GM06990 (cell line): Measurements from ENCODE around the gene KIAA1671.

Experiments
- DNase-seq: peaks from one replicate; pipeline ENCODE4 v3.0.0-alpha.2; 2011; ENCODE audit not compliant: insufficient read length; ENCODE audit errors: extremely low read depth
- H3K27me3 ChIP-seq: replicated peaks from 2 replicates; pipeline ENCODE4 v1.6.0; 2011; ENCODE audit warnings: low read length; ENCODE audit not compliant: control insufficient read depth, insufficient read depth
- H3K36me3 ChIP-seq: 2 replicates; pipeline ENCODE4 v1.5.1; 2011; ENCODE audit warnings: low read length; ENCODE audit not compliant: control insufficient read depth, insufficient read depth
- H3K4me3 ChIP-seq: replicated peaks from 2 replicates; pipeline ENCODE4 v1.5.1; 2011; ENCODE audit warnings: low read depth, mild to moderate bottlenecking, control low read depth, low read length
- TF ChIP-seq, protein P1 (sequence below): IDR thresholded peaks from 2 replicates; pipeline ENCODE4 v1.5.1; 2011; ENCODE audit warnings: low read length, control low read depth, mild to moderate bottlenecking, inconsistent platforms; ENCODE audit not compliant: insufficient read depth, poor library complexity, severe bottlenecking

Gene KIAA1671

DNA sequence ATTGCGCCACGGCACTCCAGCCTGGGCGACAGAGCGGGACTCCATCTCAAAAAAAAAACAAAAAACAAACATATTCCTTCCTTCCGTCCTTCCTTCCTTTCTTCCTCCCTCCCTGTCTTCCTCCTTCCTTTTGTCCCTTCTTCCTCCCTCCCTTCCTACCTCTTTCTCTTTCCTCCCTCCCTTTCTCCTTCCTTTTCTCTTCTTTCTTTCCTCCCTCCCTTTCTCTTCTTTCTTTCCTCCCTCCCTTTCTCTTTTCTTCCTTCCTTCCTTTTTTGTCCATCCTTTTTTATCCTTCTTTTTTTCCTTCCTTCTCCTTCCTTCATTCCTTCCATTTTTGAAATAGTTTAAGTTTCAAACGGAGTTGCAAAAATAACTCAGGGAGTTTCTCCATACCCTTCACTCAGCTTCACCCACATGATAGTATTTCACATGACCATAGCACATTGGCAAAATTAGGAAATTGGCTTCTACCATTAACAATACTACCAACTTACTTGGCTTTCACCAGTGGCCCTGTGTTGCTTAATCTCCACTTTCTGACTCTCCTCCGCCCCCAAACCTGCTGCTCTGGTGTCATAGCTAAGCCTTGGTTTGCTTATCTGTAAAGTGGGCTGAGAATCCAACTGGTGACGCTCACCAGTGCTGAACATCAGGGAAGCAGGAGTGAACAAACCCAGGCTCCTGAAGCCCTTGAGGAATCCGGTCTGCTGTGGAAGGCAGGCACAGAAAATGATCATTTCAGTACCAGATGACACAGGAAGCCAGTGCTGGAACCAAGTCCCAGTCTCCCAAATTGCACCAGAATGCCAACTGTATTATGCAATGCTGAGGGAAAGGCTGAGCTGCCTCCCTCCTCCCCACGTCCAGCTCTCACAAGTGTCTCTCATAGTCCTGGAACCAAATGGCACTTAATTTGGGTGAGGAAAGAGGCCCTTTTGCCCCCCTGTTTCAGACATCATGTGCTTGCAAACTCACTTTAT, 229.9 kb downstream of the KIAA1671 start:
- DNase-seq: no peak
- TF ChIP-seq, protein P1, sequence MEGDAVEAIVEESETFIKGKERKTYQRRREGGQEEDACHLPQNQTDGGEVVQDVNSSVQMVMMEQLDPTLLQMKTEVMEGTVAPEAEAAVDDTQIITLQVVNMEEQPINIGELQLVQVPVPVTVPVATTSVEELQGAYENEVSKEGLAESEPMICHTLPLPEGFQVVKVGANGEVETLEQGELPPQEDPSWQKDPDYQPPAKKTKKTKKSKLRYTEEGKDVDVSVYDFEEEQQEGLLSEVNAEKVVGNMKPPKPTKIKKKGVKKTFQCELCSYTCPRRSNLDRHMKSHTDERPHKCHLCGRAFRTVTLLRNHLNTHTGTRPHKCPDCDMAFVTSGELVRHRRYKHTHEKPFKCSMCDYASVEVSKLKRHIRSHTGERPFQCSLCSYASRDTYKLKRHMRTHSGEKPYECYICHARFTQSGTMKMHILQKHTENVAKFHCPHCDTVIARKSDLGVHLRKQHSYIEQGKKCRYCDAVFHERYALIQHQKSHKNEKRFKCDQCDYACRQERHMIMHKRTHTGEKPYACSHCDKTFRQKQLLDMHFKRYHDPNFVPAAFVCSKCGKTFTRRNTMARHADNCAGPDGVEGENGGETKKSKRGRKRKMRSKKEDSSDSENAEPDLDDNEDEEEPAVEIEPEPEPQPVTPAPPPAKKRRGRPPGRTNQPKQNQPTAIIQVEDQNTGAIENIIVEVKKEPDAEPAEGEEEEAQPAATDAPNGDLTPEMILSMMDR: no peak
- Histone ChIP-seq H3K27me3 (no peaks in the 10 kb centered on the region; the same call in 1 of the 2 replicates), H3K36me3 (no peaks in the 10 kb centered on the region), H3K4me3 (no peak overlapping the region)

DNA sequence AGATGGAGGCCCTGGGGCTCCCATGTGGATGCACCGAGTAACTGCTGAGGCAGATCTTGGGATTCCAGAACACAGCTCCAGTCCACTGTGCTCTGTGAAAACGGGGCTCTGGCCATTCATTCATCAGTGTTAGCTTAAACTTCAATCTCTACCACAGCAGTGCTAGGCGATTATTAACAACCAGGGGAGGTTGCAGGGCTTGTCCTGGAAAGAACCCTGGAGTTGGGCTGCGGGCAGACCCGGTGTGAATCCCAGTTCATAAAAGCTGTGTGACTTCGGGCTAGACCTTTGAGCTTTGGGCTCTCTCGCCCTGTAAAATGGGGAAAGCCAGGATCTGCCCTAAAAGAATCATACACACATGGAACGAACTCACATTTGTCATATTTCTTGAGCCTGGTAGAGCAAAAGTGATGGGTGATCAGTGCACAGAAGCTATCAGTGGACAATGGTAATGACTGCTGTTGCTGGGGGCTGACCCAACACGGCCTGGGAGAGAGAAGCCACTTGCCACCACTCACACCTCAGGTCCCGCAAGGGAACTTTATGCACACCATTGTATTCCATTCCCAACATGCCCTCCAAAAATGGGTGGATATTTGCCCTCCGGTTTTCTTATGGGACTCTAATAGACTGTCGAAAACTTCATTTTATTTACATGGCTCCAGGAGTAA, 231.6 kb downstream of the KIAA1671 start:
- TF ChIP-seq, protein P1: no peak
- Histone ChIP-seq H3K36me3 (no peaks in the 10 kb centered on the region), H3K4me3 (no peak overlapping the region), H3K27me3 (no peaks in the 10 kb centered on the region; the same call in 1 of the 2 replicates)
- no peak for DNase-seq

DNA sequence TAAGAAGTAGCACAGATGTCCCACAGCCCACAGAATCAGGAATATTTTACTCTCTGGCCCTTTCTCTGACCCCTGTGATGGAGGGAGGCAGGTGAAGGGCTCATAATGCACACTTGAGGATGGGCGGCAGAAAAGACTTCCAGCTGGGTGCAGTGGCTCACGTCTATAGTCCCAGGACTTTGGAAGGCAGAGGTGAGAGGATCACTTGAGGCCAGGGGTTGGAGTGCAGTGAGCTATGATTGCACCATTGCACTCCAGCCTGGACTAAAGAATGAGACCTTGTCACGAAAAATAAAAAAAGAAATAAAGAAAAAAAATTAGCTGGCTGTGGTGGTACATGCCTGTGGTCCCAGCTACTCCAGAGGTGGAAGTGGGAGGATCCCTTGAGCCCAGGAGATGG, 233.6 kb downstream of the KIAA1671 start:
- Histone ChIP-seq H3K36me3 (no peaks in the 10 kb centered on the region), H3K27me3 (no peaks in the 10 kb centered on the region; the same call in 1 of the 2 replicates), H3K4me3 (no peak overlapping the region)
- DNase-seq: no peak
- TF ChIP-seq, protein P1: no peak

DNA sequence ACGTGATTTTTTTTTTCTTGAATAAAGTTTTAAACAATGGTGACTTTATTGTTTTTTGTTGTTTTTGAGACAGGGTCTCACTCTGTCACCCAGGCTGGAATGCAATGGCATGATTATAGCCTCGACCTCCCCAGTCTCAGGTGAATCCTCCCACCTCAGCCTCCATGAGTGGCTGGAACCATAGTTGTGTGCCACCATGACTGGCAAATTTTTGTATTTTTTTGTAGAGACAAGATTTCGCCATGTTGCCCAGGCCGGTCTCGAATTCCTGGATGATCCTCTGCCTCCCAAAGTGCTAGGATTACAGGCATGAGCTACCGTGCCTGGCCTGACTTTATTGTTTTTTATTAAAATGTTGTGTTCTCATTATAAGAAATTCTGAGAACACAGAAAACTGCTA, 235.0 kb downstream of the KIAA1671 start:
- Histone ChIP-seq H3K36me3 (no peaks in the 10 kb centered on the region), H3K4me3 (no peak overlapping the region), H3K27me3 (no peaks in the 10 kb centered on the region; the same call in 1 of the 2 replicates)
- TF ChIP-seq, protein P1: no peak
- no peak for DNase-seq

GRCh38 chr22:25192406-25192805, 239.9 kb downstream of the KIAA1671 start:
- no peak overlapping the region for H3K4me3 ChIP-seq
- DNase-seq: no peak
- H3K36me3 ChIP-seq: no peaks in the 10 kb centered on the region
- TF ChIP-seq, protein P1: no peak
- H3K27me3 ChIP-seq: no peaks in the 10 kb centered on the region
